ENCODE results near the gene NUFIP2. TPM values are rescaled to one million over a fixed set of nuclear protein-coding genes. Genes with fewer than 3 reads are reported as not detected.
"Not testable (repeated sequence)": the region's sequence is repeated elsewhere in the genome, so short reads cannot be mapped to it uniquely, and the experiment has no call there.

NUFIP2 gene, protein sequence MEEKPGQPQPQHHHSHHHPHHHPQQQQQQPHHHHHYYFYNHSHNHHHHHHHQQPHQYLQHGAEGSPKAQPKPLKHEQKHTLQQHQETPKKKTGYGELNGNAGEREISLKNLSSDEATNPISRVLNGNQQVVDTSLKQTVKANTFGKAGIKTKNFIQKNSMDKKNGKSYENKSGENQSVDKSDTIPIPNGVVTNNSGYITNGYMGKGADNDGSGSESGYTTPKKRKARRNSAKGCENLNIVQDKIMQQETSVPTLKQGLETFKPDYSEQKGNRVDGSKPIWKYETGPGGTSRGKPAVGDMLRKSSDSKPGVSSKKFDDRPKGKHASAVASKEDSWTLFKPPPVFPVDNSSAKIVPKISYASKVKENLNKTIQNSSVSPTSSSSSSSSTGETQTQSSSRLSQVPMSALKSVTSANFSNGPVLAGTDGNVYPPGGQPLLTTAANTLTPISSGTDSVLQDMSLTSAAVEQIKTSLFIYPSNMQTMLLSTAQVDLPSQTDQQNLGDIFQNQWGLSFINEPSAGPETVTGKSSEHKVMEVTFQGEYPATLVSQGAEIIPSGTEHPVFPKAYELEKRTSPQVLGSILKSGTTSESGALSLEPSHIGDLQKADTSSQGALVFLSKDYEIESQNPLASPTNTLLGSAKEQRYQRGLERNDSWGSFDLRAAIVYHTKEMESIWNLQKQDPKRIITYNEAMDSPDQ
- total RNA-seq, result 10 to 100 TPM; 39.7 to 65.8 TPM

DNA sequence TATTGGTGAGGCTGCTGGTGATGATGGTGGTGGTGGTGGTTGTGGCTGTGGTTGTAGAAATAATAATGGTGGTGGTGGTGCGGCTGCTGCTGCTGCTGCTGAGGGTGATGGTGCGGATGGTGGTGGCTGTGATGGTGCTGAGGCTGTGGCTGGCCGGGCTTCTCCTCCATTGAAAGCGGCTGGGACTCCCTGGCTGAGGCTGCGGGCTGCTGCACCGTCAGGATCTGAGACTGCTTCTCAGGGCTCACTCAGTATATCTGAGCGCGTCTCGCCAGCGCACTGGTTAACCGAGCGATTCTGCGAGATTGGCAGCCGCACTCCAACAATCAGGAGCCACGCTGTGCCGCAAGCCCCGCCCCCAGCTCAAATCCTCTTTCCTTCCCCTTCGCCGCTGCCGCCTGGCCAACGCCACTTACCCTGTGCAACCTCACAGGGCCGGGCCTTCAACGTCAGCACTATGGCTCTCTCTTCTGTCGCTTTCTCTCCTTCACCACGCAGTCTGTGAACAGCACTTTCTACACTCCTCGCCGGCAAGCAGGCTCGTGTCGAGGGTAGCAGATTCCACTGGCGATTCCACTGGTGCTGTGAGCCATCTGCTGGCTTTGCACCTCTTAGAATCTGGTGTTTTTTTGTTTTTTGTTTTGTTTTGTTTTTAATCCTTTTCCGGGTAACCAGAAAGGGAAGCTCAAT lies at the start of gene NUFIP2:
Gene NUFIP2, minus strand, starts transcription at position 259 of the 690 bp plus-strand sequence. Its CDS starts 89 bp downstream, at position 170.
- Histone ChIP-seq H3K9me3 (no peaks in the 10 kb centered on the region), H3K27me3 (replicated peaks; ENCODE audit: insufficient read depth) (no peaks in the 10 kb centered on the region), H3K36me3 (no peaks in the 10 kb centered on the region), H3K4me3 (peak within 1 kb of the TSS; percentile 78), H3K27ac (peak within 1 kb of the TSS; percentile 94 to 99), H3K4me1 (ENCODE audit: control insufficient read depth in 1 of 2, low read depth in 2 of 2) (peaks cover 18 to 32% of the 10 kb centered on the region in 2 donors)
- peak; percentile 92 for ATAC-seq (ENCODE audit: insufficient number of reproducible peaks, low FRiP score, low read depth)
- TF ChIP-seq, protein P1, sequence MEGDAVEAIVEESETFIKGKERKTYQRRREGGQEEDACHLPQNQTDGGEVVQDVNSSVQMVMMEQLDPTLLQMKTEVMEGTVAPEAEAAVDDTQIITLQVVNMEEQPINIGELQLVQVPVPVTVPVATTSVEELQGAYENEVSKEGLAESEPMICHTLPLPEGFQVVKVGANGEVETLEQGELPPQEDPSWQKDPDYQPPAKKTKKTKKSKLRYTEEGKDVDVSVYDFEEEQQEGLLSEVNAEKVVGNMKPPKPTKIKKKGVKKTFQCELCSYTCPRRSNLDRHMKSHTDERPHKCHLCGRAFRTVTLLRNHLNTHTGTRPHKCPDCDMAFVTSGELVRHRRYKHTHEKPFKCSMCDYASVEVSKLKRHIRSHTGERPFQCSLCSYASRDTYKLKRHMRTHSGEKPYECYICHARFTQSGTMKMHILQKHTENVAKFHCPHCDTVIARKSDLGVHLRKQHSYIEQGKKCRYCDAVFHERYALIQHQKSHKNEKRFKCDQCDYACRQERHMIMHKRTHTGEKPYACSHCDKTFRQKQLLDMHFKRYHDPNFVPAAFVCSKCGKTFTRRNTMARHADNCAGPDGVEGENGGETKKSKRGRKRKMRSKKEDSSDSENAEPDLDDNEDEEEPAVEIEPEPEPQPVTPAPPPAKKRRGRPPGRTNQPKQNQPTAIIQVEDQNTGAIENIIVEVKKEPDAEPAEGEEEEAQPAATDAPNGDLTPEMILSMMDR (IDR thresholded peaks at IDR 0.05), result no peak
- DNase-seq (ENCODE audit: low spot score), result peak; percentile 95

DNA sequence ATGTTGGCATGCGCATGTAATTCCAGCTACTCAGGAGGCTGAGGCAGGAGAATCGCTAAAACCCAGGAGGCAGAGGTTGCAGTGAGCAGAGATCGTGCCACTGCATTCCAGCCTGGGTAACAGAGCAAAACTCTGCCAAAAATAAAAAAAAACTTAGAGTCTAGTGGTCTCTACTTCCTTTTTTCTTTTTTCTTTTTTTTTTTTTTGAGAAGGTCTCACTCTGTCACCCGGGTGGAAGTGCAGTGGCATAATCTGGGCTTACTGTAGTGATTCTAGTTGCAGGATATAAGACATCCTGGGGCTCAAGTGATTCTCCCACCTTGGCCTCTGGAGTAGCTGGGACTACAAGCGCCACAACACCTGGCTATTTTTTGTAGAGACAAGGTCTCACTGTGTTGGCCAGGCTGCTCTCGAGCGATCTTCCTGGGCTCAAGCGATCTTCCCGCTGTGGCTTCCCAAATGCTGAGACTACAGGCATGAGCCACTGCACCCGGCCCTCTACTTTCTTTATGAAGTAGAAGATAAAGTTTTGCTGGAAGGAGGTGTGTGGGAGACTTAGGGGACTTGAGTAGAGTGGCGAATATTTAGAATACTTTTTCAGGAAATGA lies 48.3 kb upstream of the NUFIP2 start:
- DNase-seq (ENCODE audit: low spot score) (no peak), ATAC-seq (ENCODE audit: insufficient number of reproducible peaks, low FRiP score, low read depth) (no peak)
- Histone ChIP-seq H3K4me3 (no peak overlapping the region), H3K36me3 (no peaks in the 10 kb centered on the region), H3K9me3 (no peaks in the 10 kb centered on the region), H3K27me3 (replicated peaks; ENCODE audit: insufficient read depth) (no peaks in the 10 kb centered on the region), H3K4me1 (ENCODE audit: control insufficient read depth in 1 of 2, low read depth in 2 of 2) (no peaks in the 10 kb centered on the region), H3K27ac (no peak overlapping the region)
- TF ChIP-seq, protein P1 (IDR thresholded peaks at IDR 0.05), result no peak

DNA sequence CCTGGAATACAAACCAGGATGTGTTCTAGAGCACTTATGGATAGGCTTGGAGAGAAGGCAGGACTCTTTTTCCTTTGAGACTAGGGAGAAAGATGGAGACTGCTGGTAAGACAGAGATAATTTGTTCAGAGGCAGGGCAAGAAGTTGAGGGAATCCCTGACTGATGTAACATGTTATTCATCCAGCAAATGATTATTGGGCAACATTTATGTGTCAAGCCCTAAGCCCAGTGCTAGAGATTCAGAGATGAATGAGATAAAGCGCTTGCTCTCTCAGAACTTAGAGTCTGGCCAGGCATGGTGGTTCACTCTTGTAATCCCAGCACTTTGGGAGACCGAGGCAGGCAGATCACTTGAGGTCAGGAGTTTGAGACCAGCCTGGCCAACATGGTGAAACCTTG lies 47.8 kb upstream of the NUFIP2 start:
- Histone ChIP-seq H3K9me3 (no peaks in the 10 kb centered on the region), H3K36me3 (no peaks in the 10 kb centered on the region), H3K27ac (no peak overlapping the region), H3K4me1 (ENCODE audit: control insufficient read depth in 1 of 2, low read depth in 2 of 2) (no peaks in the 10 kb centered on the region), H3K27me3 (replicated peaks; ENCODE audit: insufficient read depth) (no peaks in the 10 kb centered on the region), H3K4me3 (no peak overlapping the region)
- TF ChIP-seq, protein P1 (IDR thresholded peaks at IDR 0.05), result no peak
- no peak for DNase-seq (ENCODE audit: low spot score)
- ATAC-seq (ENCODE audit: insufficient number of reproducible peaks, low FRiP score, low read depth), result no peak

DNA sequence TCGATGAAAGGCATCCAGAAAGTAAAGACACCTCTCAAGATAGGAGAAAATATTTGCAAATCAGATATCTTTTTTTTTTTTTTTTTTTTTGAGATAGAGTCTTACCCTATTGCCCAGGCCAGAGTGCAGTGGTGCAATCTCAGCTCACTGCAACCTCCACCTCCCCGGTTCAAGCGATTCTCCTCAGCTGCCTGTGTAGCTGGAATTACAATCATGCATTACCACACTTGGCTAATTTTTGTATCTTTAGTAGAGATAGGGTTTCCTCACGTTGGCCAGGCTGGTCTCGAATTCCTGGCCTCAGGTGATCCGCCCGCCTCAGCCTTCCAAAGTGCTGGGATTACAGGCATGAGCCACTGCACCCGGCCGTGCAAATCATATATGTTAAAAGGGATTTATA lies 45.1 kb upstream of the NUFIP2 start:
- not testable (repeated sequence) for H3K36me3 ChIP-seq; H3K27ac ChIP-seq; H3K4me1 ChIP-seq (ENCODE audit: control insufficient read depth in 1 of 2, low read depth in 2 of 2); H3K27me3 ChIP-seq (replicated peaks; ENCODE audit: insufficient read depth); DNase-seq (ENCODE audit: low spot score); H3K4me3 ChIP-seq; H3K9me3 ChIP-seq; ATAC-seq (ENCODE audit: insufficient number of reproducible peaks, low FRiP score, low read depth)

DNA sequence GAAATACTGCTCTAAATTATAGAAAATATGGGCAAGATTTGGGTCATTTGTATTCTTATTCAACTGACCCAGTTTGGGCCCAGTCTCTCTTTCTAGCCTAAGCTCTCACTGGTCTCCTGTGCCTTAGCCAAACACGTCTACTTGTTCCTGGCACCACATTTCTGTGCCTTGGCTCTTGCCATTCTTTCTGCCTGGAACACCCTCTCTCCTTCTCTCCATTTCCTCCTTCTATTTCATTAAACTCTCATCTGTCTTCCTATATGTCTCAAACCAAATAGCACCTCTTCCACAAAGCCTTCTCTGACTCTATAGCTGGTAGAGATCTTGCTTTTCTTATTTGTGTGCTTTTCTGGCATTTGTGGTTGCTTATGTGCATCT lies 37.7 kb upstream of the NUFIP2 start:
- TF ChIP-seq, protein P1 (IDR thresholded peaks at IDR 0.05), result no peak

More for the DNA sequence above, 37.7 kb upstream of the NUFIP2 start:
- no peaks in the 10 kb centered on the region for H3K27me3 ChIP-seq (replicated peaks; ENCODE audit: insufficient read depth)
- H3K4me3 ChIP-seq, result no peak overlapping the region
- no peaks in the 10 kb centered on the region for H3K9me3 ChIP-seq
- no peak for DNase-seq (ENCODE audit: low spot score)
- H3K36me3 ChIP-seq, result no peaks in the 10 kb centered on the region
- no peak for ATAC-seq (ENCODE audit: insufficient number of reproducible peaks, low FRiP score, low read depth)
- no peaks in the 10 kb centered on the region for H3K4me1 ChIP-seq (ENCODE audit: control insufficient read depth in 1 of 2, low read depth in 2 of 2)
- no peak overlapping the region for H3K27ac ChIP-seq
